Stimulated activated naive B cell treated with anti-CD40 and anti-IgM and Interleukin-4, amounts not matched to agents 10 μg/mL and 1 μg/mL and 100 μg/mL, for 72 hours (primary cell): ENCODE data around the gene PAX1.

Experiments used
- ATAC-seq, 2 donors: fragments of 150-1000 bp; cut with Tn5 transposase; replicated peaks; 2 replicates each; pipeline ENCODE4 v1.10.0; 2021; ENCODE audit warnings: moderate library complexity in 1 of 2
- DNase-seq: peaks from one replicate; pipeline ENCODE4 v3.0.0; 2021
- H3K27ac Mint-ChIP-seq: one replicate; pipeline ENCODE4 v1.8.0; 2022; ENCODE audit warnings: mild to moderate bottlenecking, mixed read lengths
- H3K27me3 Mint-ChIP-seq, 2 donors: one replicate each; pipeline ENCODE4 v1.8.0; 2022; ENCODE audit warnings: mixed read lengths in 2 of 2
- H3K36me3 Mint-ChIP-seq, 2 donors: one replicate each; pipeline ENCODE4 v1.8.0; 2022; ENCODE audit warnings: mixed read lengths in 2 of 2, mild to moderate bottlenecking in 1 of 2
- H3K4me1 Mint-ChIP-seq, 2 donors: one replicate each; pipeline ENCODE4 v1.8.0; 2022; ENCODE audit warnings: mixed read lengths in 2 of 2, mild to moderate bottlenecking in 1 of 2
- H3K4me3 Mint-ChIP-seq, 2 donors: one replicate each; pipeline ENCODE4 v1.8.0; 2022; ENCODE audit warnings: mild to moderate bottlenecking in 2 of 2, mixed read lengths in 2 of 2, moderate library complexity in 1 of 2
- H3K9me3 Mint-ChIP-seq, 2 donors: one replicate each; pipeline ENCODE4 v1.8.0; 2022; ENCODE audit warnings: mixed read lengths in 2 of 2, mild to moderate bottlenecking in 1 of 2

Gene PAX1

GRCh38 chr20:21739682-21740081 lies 34.2 kb downstream of the PAX1 start:
- DNase-seq: no peak
- Mint-ChIP-seq H3K27me3 (no peaks in the 10 kb centered on the region), H3K4me3 (no peak overlapping the region), H3K4me1 (no peaks in the 10 kb centered on the region), H3K36me3 (no peaks in the 10 kb centered on the region), H3K27ac (no peak overlapping the region), H3K9me3 (peaks cover 0 to 8% of the 10 kb centered on the region in 2 donors)
- ATAC-seq: no peak

GRCh38 chr20:21741266-21741665 lies 35.8 kb downstream of the PAX1 start:
- no peak overlapping the region for H3K27ac Mint-ChIP-seq
- peak; percentile 65 to 86 for ATAC-seq

GRCh38 chr20:21762646-21763045 lies 57.2 kb downstream of the PAX1 start:
- H3K4me1 Mint-ChIP-seq: no peaks in the 10 kb centered on the region
- no peak overlapping the region for H3K27ac Mint-ChIP-seq
- peaks cover 2 to 4% of the 10 kb centered on the region in 2 donors for H3K9me3 Mint-ChIP-seq
- ATAC-seq (no peak), DNase-seq (no peak)
- H3K27me3 Mint-ChIP-seq: peaks cover 0 to 6% of the 10 kb centered on the region in 2 donors
- H3K4me3 Mint-ChIP-seq: no peak overlapping the region
- H3K36me3 Mint-ChIP-seq: no peaks in the 10 kb centered on the region

More at GRCh38 chr20:21741266-21741665, 35.8 kb downstream of the PAX1 start:
- peaks cover 0 to 8% of the 10 kb centered on the region in 2 donors for H3K9me3 Mint-ChIP-seq
- H3K27me3 Mint-ChIP-seq: no peaks in the 10 kb centered on the region
- no peak for DNase-seq
- H3K4me1 Mint-ChIP-seq: no peaks in the 10 kb centered on the region
- no peaks in the 10 kb centered on the region for H3K36me3 Mint-ChIP-seq
- no peak overlapping the region for H3K4me3 Mint-ChIP-seq

GRCh38 chr20:21767200-21767738 lies 61.8 kb downstream of the PAX1 start:
- no peaks in the 10 kb centered on the region for H3K36me3 Mint-ChIP-seq
- ATAC-seq (no peak), DNase-seq (no peak)
- H3K4me1 Mint-ChIP-seq: no peaks in the 10 kb centered on the region
- no peak overlapping the region for H3K27ac Mint-ChIP-seq
- peaks cover 2 to 6% of the 10 kb centered on the region in 2 donors for H3K9me3 Mint-ChIP-seq
- no peak overlapping the region for H3K4me3 Mint-ChIP-seq
- peaks cover 6 to 14% of the 10 kb centered on the region in 2 donors for H3K27me3 Mint-ChIP-seq

GRCh38 chr20:21767739-21768223 lies 62.3 kb downstream of the PAX1 start:
- H3K4me3 Mint-ChIP-seq: no peak overlapping the region
- no peak for DNase-seq

More at GRCh38 chr20:21767739-21768223, 62.3 kb downstream of the PAX1 start:
- peaks cover 6 to 14% of the 10 kb centered on the region in 2 donors for H3K27me3 Mint-ChIP-seq
- ATAC-seq: no peak
- H3K36me3 Mint-ChIP-seq: no peaks in the 10 kb centered on the region
- peaks cover 2 to 6% of the 10 kb centered on the region in 2 donors for H3K9me3 Mint-ChIP-seq
- no peak overlapping the region for H3K27ac Mint-ChIP-seq
- no peaks in the 10 kb centered on the region for H3K4me1 Mint-ChIP-seq
